ENCODE measurements around the gene PARD3B. TPM values are rescaled to one million over a fixed set of nuclear protein-coding genes. Genes with fewer than 3 reads are reported as not detected.
A peak's percentile ranks its signal among the peaks of the same experiment; 100 is the strongest.

PARD3B gene
- total and polyA plus RNA-seq, 2 experiments from 2014 or later: 4.3 to 8.5 TPM

- Histone ChIP-seq H3K4me3 (no peak overlapping the region), H3K27me3 (no peaks in the 10 kb centered on the region), H3K4me1 (ENCODE audit: low read depth) (peaks cover 2% of the 10 kb centered on the region), H3K9me3 (ENCODE audit: low read depth) (no peaks in the 10 kb centered on the region), H3K36me3 (no peaks in the 10 kb centered on the region), H3K27ac (no peak overlapping the region)
- DNase-seq (ENCODE audit: low read depth in 1 of 2, low spot score in 1 of 2): no peak
- no peak for TF ChIP-seq CTCF (IDR thresholded peaks at IDR 0.05; ENCODE audit: low read depth, low read length)
Measured at GRCh38 chr2:204663816-204664425, 118.6 kb downstream of the PARD3B start.

GRCh38 chr2:204664708-204665121, 119.4 kb downstream of the PARD3B start:
- H3K27ac ChIP-seq: no peak overlapping the region
- peak; percentile 19 to 69 for DNase-seq (ENCODE audit: low read depth in 1 of 2, low spot score in 1 of 2)
- no peaks in the 10 kb centered on the region for H3K27me3 ChIP-seq
- H3K4me3 ChIP-seq: no peak overlapping the region
- no peaks in the 10 kb centered on the region for H3K9me3 ChIP-seq (ENCODE audit: low read depth)
- H3K4me1 ChIP-seq (ENCODE audit: low read depth): peaks cover 2% of the 10 kb centered on the region
- H3K36me3 ChIP-seq: no peaks in the 10 kb centered on the region
- TF ChIP-seq CTCF (IDR thresholded peaks at IDR 0.05; ENCODE audit: low read depth, low read length): no peak

GRCh38 chr2:204665207-204665606, 119.9 kb downstream of the PARD3B start:
- H3K27ac ChIP-seq: no peak overlapping the region
- no peak for TF ChIP-seq CTCF (IDR thresholded peaks at IDR 0.05; ENCODE audit: low read depth, low read length)
- DNase-seq (ENCODE audit: low read depth in 1 of 2, low spot score in 1 of 2): peak in 1 of 2 donors; percentile 55
- no peaks in the 10 kb centered on the region for H3K9me3 ChIP-seq (ENCODE audit: low read depth)
- peaks cover 2% of the 10 kb centered on the region for H3K4me1 ChIP-seq (ENCODE audit: low read depth)
- H3K27me3 ChIP-seq: no peaks in the 10 kb centered on the region
- no peak overlapping the region for H3K4me3 ChIP-seq
- no peaks in the 10 kb centered on the region for H3K36me3 ChIP-seq

- Histone ChIP-seq H3K9me3 (ENCODE audit: low read depth) (no peaks in the 10 kb centered on the region), H3K27ac (no peak overlapping the region), H3K4me3 (no peak overlapping the region), H3K4me1 (ENCODE audit: low read depth) (peaks cover 2% of the 10 kb centered on the region), H3K27me3 (no peaks in the 10 kb centered on the region), H3K36me3 (no peaks in the 10 kb centered on the region)
- TF ChIP-seq CTCF (IDR thresholded peaks at IDR 0.05; ENCODE audit: low read depth, low read length): no peak
- no peak for DNase-seq (ENCODE audit: low read depth in 1 of 2, low spot score in 1 of 2)
Measured at GRCh38 chr2:204665771-204666170, 120.5 kb downstream of the PARD3B start.

- peaks cover 2% of the 10 kb centered on the region for H3K4me1 ChIP-seq (ENCODE audit: low read depth)
- H3K27ac ChIP-seq: no peak overlapping the region
Measured at GRCh38 chr2:204667990-204668389, 122.7 kb downstream of the PARD3B start.

More at GRCh38 chr2:204667990-204668389, 122.7 kb downstream of the PARD3B start:
- Histone ChIP-seq H3K36me3 (no peaks in the 10 kb centered on the region), H3K4me3 (no peak overlapping the region), H3K27me3 (no peaks in the 10 kb centered on the region), H3K9me3 (ENCODE audit: low read depth) (no peaks in the 10 kb centered on the region)
- TF ChIP-seq CTCF (IDR thresholded peaks at IDR 0.05; ENCODE audit: low read depth, low read length): no peak
- DNase-seq (ENCODE audit: low read depth in 1 of 2, low spot score in 1 of 2): no peak
